Uterus (tissue), 4 donors: ENCODE results near the gene FOXO1. TPM values are rescaled to one million over a fixed set of nuclear protein-coding genes. Genes with fewer than 3 reads are reported as not detected.

ENCODE experiments used
- DNase-seq, 2 donors: peaks; one replicate each; pipeline ENCODE4 v3.0.0-alpha.2; 2019 to 2020
- H3K27ac ChIP-seq, 2 donors: fragments of 200-600 bp; sonication (generic); 1 replicate in 1 of 2; 2 replicates in 1 of 2; pipeline ENCODE4 v1.5.1; 2016 to 2018
- H3K27me3 ChIP-seq, 2 donors: fragments of 200-600 bp; sonication (generic); one replicate each; pipeline ENCODE4 v1.5.1; 2018 to 2019; ENCODE audit warnings: control low read depth in 1 of 2
- H3K36me3 ChIP-seq, 2 donors: fragments of 200-600 bp; sonication (generic); one replicate each; pipeline ENCODE4 v1.5.1; 2019; ENCODE audit warnings: control low read depth in 1 of 2
- H3K4me1 ChIP-seq, 2 donors: fragments of 200-600 bp; sonication (generic); one replicate each; pipeline ENCODE4 v1.5.1; 2018 to 2019; ENCODE audit warnings: control low read depth in 1 of 2
- H3K4me3 ChIP-seq, 2 donors: fragments of 200-600 bp; sonication (generic); 1 replicate in 1 of 2; 2 replicates in 1 of 2; pipeline ENCODE4 v1.5.1; 2018 to 2019; ENCODE audit warnings: mild to moderate bottlenecking in 1 of 2
- H3K9me3 ChIP-seq, 2 donors: fragments of 200-600 bp; sonication (generic); one replicate each; pipeline ENCODE4 v1.5.1; 2019; ENCODE audit warnings: control low read depth in 1 of 2
- CTCF ChIP-seq, 4 experiments: fragments of 200-600 bp in 2 of 4; fragments of 450-650 bp in 2 of 4; sonication (generic) in 2 of 4; IDR thresholded peaks; one replicate each; pipeline ENCODE4 v1.5.1; 2016 to 2019; ENCODE audit warnings: antibody characterized with exemption in 4 of 4, mild to moderate bottlenecking in 2 of 4, moderate library complexity in 1 of 4
- POLR2A ChIP-seq, 2 donors: fragments of 450-650 bp; IDR thresholded peaks; one replicate each; pipeline ENCODE4 v1.6.1; 2016; ENCODE audit warnings: antibody characterized with exemption in 2 of 2, mild to moderate bottlenecking in 1 of 2, moderate library complexity in 1 of 2
- intact Hi-C: fragments of 100-400 bp; cut with DNase I; formaldehyde crosslinking; loops from one replicate; pipeline ENCODE4 v1.15.1; 2023; ENCODE audit warnings: low total_unique reads
- total RNA-seq, 4 donors: library from RNA; depleted of rRNA in 3 of 4; stranded (reverse); fragments of >200 nt in 3 of 4; gene quantifications; one replicate each; pipeline versions ENCODE4 v1.1.0 to v1.2.4, GENCODE V29; 2014 to 2023
- donor health status: DM: yes; HTN: yes; CAD: no.

Gene FOXO1
- total RNA-seq, 4 donors from 2014 or later: 46.8 to 130 (median 60.9) TPM

- H3K36me3 ChIP-seq: no peaks in the 10 kb centered on the region
- H3K4me3 ChIP-seq: no peak overlapping the region
- no peak for DNase-seq
- H3K27me3 ChIP-seq: no peaks in the 10 kb centered on the region
- H3K9me3 ChIP-seq: no peaks in the 10 kb centered on the region
- H3K27ac ChIP-seq: peak overlapping the region; percentile 78 to 84
- TF ChIP-seq CTCF (IDR thresholded peaks at IDR 0.05) (no peak), POLR2A (IDR thresholded peaks at IDR 0.05) (no peak)
- intact Hi-C loops: no loop called here
- H3K4me1 ChIP-seq: peaks cover 13 to 42% of the 10 kb centered on the region in 2 donors
Observed at GRCh38 chr13:40599124-40599523, 67.3 kb downstream of the FOXO1 start.

- no peaks in the 10 kb centered on the region for H3K27me3 ChIP-seq
- H3K36me3 ChIP-seq: no peaks in the 10 kb centered on the region
- peak overlapping the region; percentile 78 to 84 for H3K27ac ChIP-seq
- no peak for TF ChIP-seq CTCF (IDR thresholded peaks at IDR 0.05)
- no peak for TF ChIP-seq POLR2A (IDR thresholded peaks at IDR 0.05)
- intact Hi-C loops: no loop called here
- H3K4me1 ChIP-seq: peaks cover 13 to 42% of the 10 kb centered on the region in 2 donors
- no peak overlapping the region for H3K4me3 ChIP-seq
- H3K9me3 ChIP-seq: no peaks in the 10 kb centered on the region
- DNase-seq: peak; percentile 51 to 83
Observed at GRCh38 chr13:40598569-40598968, 67.9 kb downstream of the FOXO1 start.

- H3K27ac ChIP-seq: peak overlapping the region; percentile 78 to 84
- H3K36me3 ChIP-seq: no peaks in the 10 kb centered on the region
- intact Hi-C loops: no loop called here
- H3K27me3 ChIP-seq: no peaks in the 10 kb centered on the region
- no peak overlapping the region for H3K4me3 ChIP-seq
- no peak for DNase-seq
- peaks cover 13 to 42% of the 10 kb centered on the region in 2 donors for H3K4me1 ChIP-seq
- TF ChIP-seq POLR2A (IDR thresholded peaks at IDR 0.05): no peak
- TF ChIP-seq CTCF (IDR thresholded peaks at IDR 0.05): no peak
- no peaks in the 10 kb centered on the region for H3K9me3 ChIP-seq
Observed at GRCh38 chr13:40597735-40598365, 68.6 kb downstream of the FOXO1 start.

- no peak for DNase-seq
- no peaks in the 10 kb centered on the region for H3K9me3 ChIP-seq
- H3K4me3 ChIP-seq: no peak overlapping the region
- peak overlapping the region; percentile 78 to 84 for H3K27ac ChIP-seq
- H3K36me3 ChIP-seq: no peaks in the 10 kb centered on the region
- intact Hi-C loops: no loop called here
- H3K4me1 ChIP-seq: peaks cover 13 to 33% of the 10 kb centered on the region in 2 donors
- no peaks in the 10 kb centered on the region for H3K27me3 ChIP-seq
- no peak for TF ChIP-seq CTCF (IDR thresholded peaks at IDR 0.05)
- no peak for TF ChIP-seq POLR2A (IDR thresholded peaks at IDR 0.05)
Observed at GRCh38 chr13:40596484-40596883, 70.0 kb downstream of the FOXO1 start.

- Histone ChIP-seq H3K4me3 (no peak overlapping the region), H3K9me3 (no peaks in the 10 kb centered on the region), H3K4me1 (peaks cover 13 to 28% of the 10 kb centered on the region in 2 donors), H3K27ac (peak overlapping the region; percentile 78 to 84), H3K36me3 (no peaks in the 10 kb centered on the region), H3K27me3 (no peaks in the 10 kb centered on the region)
- TF ChIP-seq CTCF (IDR thresholded peaks at IDR 0.05): no peak
- no peak for TF ChIP-seq POLR2A (IDR thresholded peaks at IDR 0.05)
- no peak for DNase-seq
- intact Hi-C loops: no loop called here
Observed at GRCh38 chr13:40595693-40596092, 70.7 kb downstream of the FOXO1 start.
